ENCODE results near the gene FAN1.

FAN1 gene

GRCh38 chr15:30962079-30962478, 58.4 kb downstream of the FAN1 start:
- DNase-seq: no peak

- no peak for DNase-seq
Observed at GRCh38 chr15:30962659-30963058, 58.9 kb downstream of the FAN1 start.

- DNase-seq: no peak
Observed at GRCh38 chr15:30963681-30964080, 60.0 kb downstream of the FAN1 start.

- no peak for DNase-seq
Observed at GRCh38 chr15:30969724-30970123, 66.0 kb downstream of the FAN1 start.

- DNase-seq: no peak
Observed at GRCh38 chr15:30973379-30973778, 69.7 kb downstream of the FAN1 start.

- DNase-seq: no peak
Observed at GRCh38 chr15:30974112-30974511, 70.4 kb downstream of the FAN1 start.

GRCh38 chr15:30978328-30978727, 74.6 kb downstream of the FAN1 start:
- DNase-seq: no peak

- no peak for DNase-seq
Observed at GRCh38 chr15:30979457-30979856, 75.7 kb downstream of the FAN1 start.

- DNase-seq: no peak
Observed at GRCh38 chr15:30984118-30984517, 80.4 kb downstream of the FAN1 start.

GRCh38 chr15:30984542-30984941, 80.8 kb downstream of the FAN1 start:
- DNase-seq: no peak

GRCh38 chr15:30985081-30985531, 81.4 kb downstream of the FAN1 start:
- no peak for DNase-seq

GRCh38 chr15:30990036-30990435, 86.3 kb downstream of the FAN1 start:
- no peak for DNase-seq

- no peak for DNase-seq
Observed at GRCh38 chr15:30990446-30991254, 86.9 kb downstream of the FAN1 start.

- peak; percentile 56 for DNase-seq
Observed at GRCh38 chr15:30991255-30992235, 87.8 kb downstream of the FAN1 start, which contains the start of gene MTMR10. TSS of gene MTMR10 (minus strand) at chr15:30991628. CDS start at chr15:30991506, 122 bp downstream.

- no peak for DNase-seq
Observed at GRCh38 chr15:30992249-30992864, 88.6 kb downstream of the FAN1 start.

Data from effector CD4-positive, alpha-beta T cell (primary cell).